LNCaP clone FGC (cell line): ENCODE data around the gene PRIM1.

Experiments
- DNase-seq: peaks from one replicate; pipeline ENCODE4 v3.0.0-alpha.2; 2011; ENCODE audit warnings: low read depth
- H3K4me3 ChIP-seq: 2 replicates; pipeline ENCODE4 v1.5.1; 2011; ENCODE audit warnings: mild to moderate bottlenecking, low read depth, low read length, control low read depth
- TF ChIP-seq, protein P1 (sequence below): IDR thresholded peaks from 2 replicates; pipeline ENCODE4 v1.5.1; 2012; ENCODE audit warnings: mild to moderate bottlenecking; ENCODE audit not compliant: control insufficient read depth, insufficient read depth; ENCODE audit errors: extremely low read depth

The PRIM1 gene

DNA sequence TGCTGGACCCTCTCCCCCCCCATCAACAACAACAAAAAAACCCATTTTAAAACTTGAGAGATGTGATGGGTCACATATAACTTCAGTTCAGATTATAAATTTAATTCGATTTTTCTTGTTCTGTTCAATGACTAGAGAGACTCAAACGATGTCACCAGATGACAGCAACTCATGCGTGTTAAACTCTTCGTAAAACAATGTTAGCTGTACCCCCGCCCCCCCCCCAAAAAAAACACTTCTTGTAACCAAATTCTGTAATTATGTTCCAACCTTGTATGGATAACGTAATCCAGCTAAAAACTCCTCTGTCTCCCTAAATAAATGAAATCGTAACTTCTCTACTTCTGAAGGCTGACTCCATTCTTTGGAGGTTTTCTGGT lies 26.4 kb downstream of the PRIM1 start:
- TF ChIP-seq, protein P1, sequence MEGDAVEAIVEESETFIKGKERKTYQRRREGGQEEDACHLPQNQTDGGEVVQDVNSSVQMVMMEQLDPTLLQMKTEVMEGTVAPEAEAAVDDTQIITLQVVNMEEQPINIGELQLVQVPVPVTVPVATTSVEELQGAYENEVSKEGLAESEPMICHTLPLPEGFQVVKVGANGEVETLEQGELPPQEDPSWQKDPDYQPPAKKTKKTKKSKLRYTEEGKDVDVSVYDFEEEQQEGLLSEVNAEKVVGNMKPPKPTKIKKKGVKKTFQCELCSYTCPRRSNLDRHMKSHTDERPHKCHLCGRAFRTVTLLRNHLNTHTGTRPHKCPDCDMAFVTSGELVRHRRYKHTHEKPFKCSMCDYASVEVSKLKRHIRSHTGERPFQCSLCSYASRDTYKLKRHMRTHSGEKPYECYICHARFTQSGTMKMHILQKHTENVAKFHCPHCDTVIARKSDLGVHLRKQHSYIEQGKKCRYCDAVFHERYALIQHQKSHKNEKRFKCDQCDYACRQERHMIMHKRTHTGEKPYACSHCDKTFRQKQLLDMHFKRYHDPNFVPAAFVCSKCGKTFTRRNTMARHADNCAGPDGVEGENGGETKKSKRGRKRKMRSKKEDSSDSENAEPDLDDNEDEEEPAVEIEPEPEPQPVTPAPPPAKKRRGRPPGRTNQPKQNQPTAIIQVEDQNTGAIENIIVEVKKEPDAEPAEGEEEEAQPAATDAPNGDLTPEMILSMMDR = no peak
- peak overlapping the region; percentile 71 for H3K4me3 ChIP-seq
- DNase-seq = no peak

DNA sequence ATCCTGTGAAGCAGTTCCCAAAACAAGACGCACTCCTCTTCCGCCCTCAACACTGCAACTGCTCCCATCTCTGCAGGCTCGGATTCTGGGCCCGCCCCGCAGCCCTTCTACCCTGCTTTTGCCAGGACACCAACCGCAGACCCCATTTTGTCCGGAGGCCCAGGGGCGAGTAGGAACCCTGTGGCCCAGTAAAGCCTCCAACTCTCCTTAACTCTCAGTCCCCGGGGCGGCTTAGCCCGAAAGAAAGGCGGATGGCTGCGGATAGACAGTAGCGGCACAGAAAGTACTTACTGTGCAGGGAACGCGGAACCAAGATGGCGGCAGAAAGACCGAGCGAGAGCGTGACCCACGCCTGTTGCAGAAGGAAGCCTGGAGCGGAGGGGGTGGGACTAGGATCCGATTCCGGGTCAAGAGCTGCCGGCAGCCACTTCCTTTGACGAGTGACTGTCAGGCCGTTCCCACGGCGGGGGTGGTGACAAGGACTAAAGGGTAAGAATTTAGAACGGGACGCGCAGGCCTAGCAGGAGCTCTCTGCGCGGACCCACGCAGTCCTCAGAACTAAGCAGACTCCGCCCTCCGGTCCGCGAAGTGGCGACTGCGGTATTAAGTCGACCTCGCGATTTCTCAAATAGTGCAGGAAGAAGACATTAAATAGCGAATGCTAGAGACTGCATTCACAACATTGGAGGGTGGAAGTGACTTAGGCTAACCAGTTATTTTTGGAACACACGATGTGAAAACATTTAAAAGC lies 27.0 kb downstream of the PRIM1 start, which contains the start of gene NACA:
Gene NACA, minus strand, starts transcription at position 328 of the 751 bp plus-strand sequence. CDS start 778 bp downstream, outside the sequence.
- peak; percentile 97 for DNase-seq
- TF ChIP-seq, protein P1 = no peak
- peak within 1 kb of the TSS; percentile 71 for H3K4me3 ChIP-seq

DNA sequence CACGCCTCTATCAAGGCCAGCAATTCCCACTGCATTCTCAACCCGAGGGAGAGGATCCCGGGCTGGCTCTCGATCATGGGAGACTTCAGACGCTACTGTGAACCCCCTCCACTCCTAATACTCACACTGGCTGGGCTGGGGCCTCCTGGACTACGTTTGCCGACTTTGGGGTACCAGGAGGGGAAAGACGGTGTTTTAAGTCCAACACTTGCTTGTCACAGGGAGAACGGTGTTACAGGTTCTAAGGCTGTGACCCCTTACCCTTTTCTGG lies 27.5 kb downstream of the PRIM1 start:
- no peak for DNase-seq
- TF ChIP-seq, protein P1 = no peak

DNA sequence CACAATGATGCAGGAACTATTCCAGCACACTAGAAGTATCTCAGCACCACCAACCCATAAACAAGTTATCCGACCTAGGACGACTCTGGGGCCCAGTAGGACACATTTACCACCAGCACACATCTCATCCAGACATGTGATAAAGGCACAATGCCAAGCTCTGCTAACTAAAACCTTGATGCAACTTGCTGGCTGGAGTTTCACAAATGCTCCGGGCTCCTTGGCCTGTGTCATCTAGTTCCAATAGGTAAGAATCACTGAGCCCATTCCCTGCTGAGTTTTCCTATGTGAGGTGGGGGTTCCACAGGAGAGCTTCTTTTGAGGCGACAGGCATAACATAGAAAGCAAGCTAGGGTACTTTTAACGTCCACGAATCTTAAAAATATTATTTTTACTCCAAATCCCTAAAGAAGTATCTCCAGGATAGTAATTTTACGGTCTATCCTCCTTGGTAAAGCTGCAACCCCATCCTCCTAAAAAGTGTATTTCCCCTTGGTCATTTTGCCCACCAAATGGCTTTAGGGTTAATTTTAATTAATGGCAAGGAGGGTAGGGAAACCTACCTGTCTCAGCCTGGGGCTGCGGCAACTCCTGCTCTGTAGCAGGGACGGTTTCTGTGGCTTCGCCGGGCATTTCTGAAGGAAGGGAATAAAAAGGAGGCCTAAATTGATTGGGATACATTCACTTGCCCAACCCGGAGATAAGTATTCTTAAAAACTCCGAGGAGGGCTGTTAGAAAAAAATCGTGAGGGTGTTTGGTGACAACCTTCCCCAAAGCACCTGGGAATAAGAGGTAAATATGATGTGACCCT lies 28.0 kb downstream of the PRIM1 start:
- H3K4me3 ChIP-seq = peak overlapping the region; percentile 71
- peak; percentile 88 for DNase-seq
- TF ChIP-seq, protein P1 = no peak

More for the DNA sequence above, 27.5 kb downstream of the PRIM1 start:
- H3K4me3 ChIP-seq = peak overlapping the region; percentile 71

DNA sequence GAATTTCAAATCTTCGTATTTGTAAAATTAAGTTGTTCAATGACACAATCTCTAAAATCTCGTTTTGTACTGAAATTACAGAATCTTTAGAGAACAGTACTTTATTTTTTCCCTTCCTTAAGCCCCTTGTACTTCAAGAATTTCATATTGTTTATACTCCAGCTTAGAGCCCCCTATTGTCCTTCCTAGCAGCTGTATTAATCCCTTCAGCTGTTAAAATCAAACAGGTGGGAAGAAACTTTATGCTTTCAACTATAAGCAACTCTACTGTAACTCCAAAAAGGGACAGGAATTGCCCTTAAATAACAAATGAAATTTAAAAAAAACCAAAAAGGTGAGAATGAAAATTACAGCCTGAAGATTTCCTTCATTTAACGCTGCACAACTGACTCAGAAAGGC lies 28.8 kb downstream of the PRIM1 start:
- H3K4me3 ChIP-seq = peak overlapping the region; percentile 71
- TF ChIP-seq, protein P1 = no peak
- no peak for DNase-seq

DNA sequence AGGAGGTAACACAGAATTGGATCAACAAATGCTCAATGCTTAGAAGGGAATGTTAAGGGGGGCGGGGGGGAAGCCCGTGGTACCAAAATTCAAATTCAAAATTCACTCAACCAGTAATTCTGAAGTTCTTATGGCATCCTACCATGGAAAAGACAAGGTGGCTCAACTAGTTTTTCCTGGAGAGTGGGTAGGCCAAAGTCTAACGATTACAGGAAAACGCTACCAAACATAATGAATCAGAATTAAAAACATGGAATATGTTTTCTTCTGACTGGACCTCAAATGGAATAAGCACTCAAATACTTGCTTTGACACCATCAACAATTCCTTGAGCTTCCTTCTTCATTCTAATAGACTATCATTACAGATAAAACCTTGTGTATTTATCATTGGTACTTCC lies 29.3 kb downstream of the PRIM1 start:
- DNase-seq = peak; percentile 22
- peak overlapping the region; percentile 71 for H3K4me3 ChIP-seq
- TF ChIP-seq, protein P1 = no peak
